Sigmoid colon (tissue), 7 donors: ENCODE measurements around the gene CCDC169. TPM values are rescaled to one million over a fixed set of nuclear protein-coding genes. Genes with fewer than 3 reads are reported as not detected.

Experiments used
- DNase-seq: peaks from one replicate; pipeline ENCODE4 v3.0.0-alpha.2; 2019
- H3K27ac ChIP-seq, 4 donors: fragments of 200-600 bp; sonication (generic); one replicate each; pipeline ENCODE4 v1.5.1; 2016 to 2019; ENCODE audit warnings: mild to moderate bottlenecking in 1 of 4
- H3K27me3 ChIP-seq, 3 donors: fragments of 200-600 bp; sonication (generic); one replicate each; pipeline ENCODE4 v1.5.1; 2019; ENCODE audit warnings: mild to moderate bottlenecking in 1 of 3
- H3K36me3 ChIP-seq, 4 donors: fragments of 200-600 bp; sonication (generic); one replicate each; pipeline ENCODE4 v1.5.1; 2016 to 2019
- H3K4me1 ChIP-seq, 4 donors: fragments of 200-600 bp; sonication (generic); one replicate each; pipeline ENCODE4 v1.5.1; 2017 to 2019
- H3K4me3 ChIP-seq, 4 donors: fragments of 200-600 bp; sonication (generic); one replicate each; pipeline ENCODE4 v1.5.1; 2017 to 2019; ENCODE audit warnings: mild to moderate bottlenecking in 2 of 4, moderate library complexity in 1 of 4
- H3K9me3 ChIP-seq, 4 donors: fragments of 200-600 bp in 3 of 4; sonication (generic) in 3 of 4; one replicate each; pipeline versions ENCODE4 v1.5.1 to v1.6.1; 2013 to 2019
- EP300 ChIP-seq, 4 donors: sonication (generic); formaldehyde crosslinking; IDR thresholded peaks; one replicate each; pipeline ENCODE4 v1.6.1; 2017; ENCODE audit warnings: antibody characterized with exemption in 4 of 4
- POLR2A ChIP-seq, 2 donors: fragments of 450-650 bp; IDR thresholded peaks; one replicate each; pipeline ENCODE4 v1.6.1; 2016; ENCODE audit warnings: antibody characterized with exemption in 2 of 2, mild to moderate bottlenecking in 2 of 2, moderate library complexity in 2 of 2
- POLR2AphosphoS5 ChIP-seq, 4 donors: sonication (generic); formaldehyde crosslinking; IDR thresholded peaks; one replicate each; pipeline ENCODE4 v1.6.1; 2017; ENCODE audit warnings: antibody characterized with exemption in 4 of 4
- WGBS, 2 donors: extraction: QIAGEN DNeasy Blood & Tissue Kit; methylation state at CpG; one replicate each; pipeline ENCODE4 v1.1.7; 2013; 5-methylcytosine and 5-hydroxymethylcytosine counted together
- intact Hi-C: fragments of 100-400 bp; cut with DNase I; formaldehyde crosslinking; loops from one replicate; pipeline ENCODE4 v1.15.1; 2023
- polyA plus RNA-seq, 3 donors: library from polyadenylated mRNA; stranded (reverse); fragments of 200-250 nt; gene quantifications; one replicate each; pipeline ENCODE4 v1.2.3, GENCODE V29; 2013
- small RNA-seq, 3 donors: library from RNA; depleted of rRNA; stranded (forward); fragments of <200 nt; gene quantifications; one replicate each; pipeline ENCODE3, GENCODE V24; 2016
- total RNA-seq, 4 donors: library from RNA; depleted of rRNA; stranded (reverse); fragments of >200 nt; gene quantifications; one replicate each; pipeline ENCODE4 v1.1.0, GENCODE V29; 2016
- TF ChIP-seq, protein P1 (sequence below), 4 experiments: fragments of 450-650 bp in 3 of 4; fragments of 200-600 bp in 1 of 4; IDR thresholded peaks; one replicate each; pipeline ENCODE4 v1.5.1; 2016 to 2019; ENCODE audit warnings: antibody characterized with exemption in 4 of 4, mild to moderate bottlenecking in 3 of 4, moderate library complexity in 2 of 4
- donor health status: healthy with polysubstance abuse.
- donor health status: Bipolar disorder and iron deficiency.
- donor health status: healthy.

Gene CCDC169
- total and polyA plus RNA-seq, 7 donors: 0.42 to 12.5 (median 3.0) TPM; not detected in 2

DNA sequence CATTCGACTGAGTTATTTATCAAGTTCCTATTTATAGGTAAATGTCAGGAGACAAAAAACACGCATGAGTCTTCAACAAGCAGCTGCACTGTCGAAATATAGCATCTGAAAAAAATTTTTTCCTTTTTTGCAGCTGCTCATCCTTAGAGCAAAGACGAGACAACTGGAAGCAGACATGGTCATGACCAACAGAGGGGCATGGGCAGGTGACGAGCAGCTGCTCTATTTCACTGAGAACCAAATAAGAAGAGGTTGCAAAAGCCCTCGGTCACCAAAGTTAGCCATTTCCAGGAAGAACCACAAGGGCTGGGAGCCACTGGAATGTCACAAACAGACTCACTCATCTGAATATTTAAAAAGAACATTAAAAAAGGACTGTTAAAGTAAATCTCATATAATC is 105.4 kb downstream of the CCDC169 start:
- no peaks in the 10 kb centered on the region for H3K4me1 ChIP-seq
- intact Hi-C loops: no loop called here
- no peak for DNase-seq
- H3K36me3 ChIP-seq: no peaks in the 10 kb centered on the region
- no peaks in the 10 kb centered on the region for H3K27me3 ChIP-seq
- no peak overlapping the region for H3K4me3 ChIP-seq
- WGBS, 2 donors: 75 to 78% methylated on average over 6 of the region's 6 CpGs
- no peak overlapping the region for H3K27ac ChIP-seq
- TF ChIP-seq, protein P1, sequence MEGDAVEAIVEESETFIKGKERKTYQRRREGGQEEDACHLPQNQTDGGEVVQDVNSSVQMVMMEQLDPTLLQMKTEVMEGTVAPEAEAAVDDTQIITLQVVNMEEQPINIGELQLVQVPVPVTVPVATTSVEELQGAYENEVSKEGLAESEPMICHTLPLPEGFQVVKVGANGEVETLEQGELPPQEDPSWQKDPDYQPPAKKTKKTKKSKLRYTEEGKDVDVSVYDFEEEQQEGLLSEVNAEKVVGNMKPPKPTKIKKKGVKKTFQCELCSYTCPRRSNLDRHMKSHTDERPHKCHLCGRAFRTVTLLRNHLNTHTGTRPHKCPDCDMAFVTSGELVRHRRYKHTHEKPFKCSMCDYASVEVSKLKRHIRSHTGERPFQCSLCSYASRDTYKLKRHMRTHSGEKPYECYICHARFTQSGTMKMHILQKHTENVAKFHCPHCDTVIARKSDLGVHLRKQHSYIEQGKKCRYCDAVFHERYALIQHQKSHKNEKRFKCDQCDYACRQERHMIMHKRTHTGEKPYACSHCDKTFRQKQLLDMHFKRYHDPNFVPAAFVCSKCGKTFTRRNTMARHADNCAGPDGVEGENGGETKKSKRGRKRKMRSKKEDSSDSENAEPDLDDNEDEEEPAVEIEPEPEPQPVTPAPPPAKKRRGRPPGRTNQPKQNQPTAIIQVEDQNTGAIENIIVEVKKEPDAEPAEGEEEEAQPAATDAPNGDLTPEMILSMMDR (IDR thresholded peaks at IDR 0.05): no peak
- TF ChIP-seq EP300 (IDR thresholded peaks at IDR 0.05): no peak
- no peak for TF ChIP-seq POLR2A (IDR thresholded peaks at IDR 0.05)
- TF ChIP-seq POLR2AphosphoS5 (IDR thresholded peaks at IDR 0.05): no peak
- no peaks in the 10 kb centered on the region for H3K9me3 ChIP-seq

DNA sequence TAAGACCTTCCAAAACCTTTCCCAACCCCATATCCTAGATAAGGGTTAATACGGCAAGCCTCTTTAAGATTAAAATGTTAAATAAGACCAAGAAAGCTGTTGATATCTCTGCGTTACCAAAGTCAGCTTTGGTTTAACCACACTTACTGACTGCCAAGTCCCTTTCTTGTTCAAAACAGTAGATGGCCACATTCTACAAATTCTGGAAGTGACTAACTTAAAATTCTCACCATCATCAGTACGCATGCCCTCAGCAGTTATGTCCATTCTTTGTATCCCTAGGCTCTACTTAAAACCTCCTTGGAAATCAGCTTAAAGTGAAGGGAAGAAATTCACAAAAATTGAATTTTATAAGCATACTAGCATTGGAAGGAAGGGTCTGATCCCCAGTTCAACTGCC is 106.8 kb downstream of the CCDC169 start:
- Histone ChIP-seq H3K4me1 (no peaks in the 10 kb centered on the region), H3K27me3 (no peaks in the 10 kb centered on the region), H3K36me3 (no peaks in the 10 kb centered on the region), H3K4me3 (no peak overlapping the region), H3K27ac (no peak overlapping the region), H3K9me3 (no peaks in the 10 kb centered on the region)
- TF ChIP-seq, protein P1 (IDR thresholded peaks at IDR 0.05): no peak
- no peak for TF ChIP-seq POLR2AphosphoS5 (IDR thresholded peaks at IDR 0.05)
- TF ChIP-seq EP300 (IDR thresholded peaks at IDR 0.05): no peak
- TF ChIP-seq POLR2A (IDR thresholded peaks at IDR 0.05): no peak
- intact Hi-C loops: no loop called here
- WGBS, 2 donors: 86 to 91% methylated on average over 3 of the region's 3 CpGs
- no peak for DNase-seq

DNA sequence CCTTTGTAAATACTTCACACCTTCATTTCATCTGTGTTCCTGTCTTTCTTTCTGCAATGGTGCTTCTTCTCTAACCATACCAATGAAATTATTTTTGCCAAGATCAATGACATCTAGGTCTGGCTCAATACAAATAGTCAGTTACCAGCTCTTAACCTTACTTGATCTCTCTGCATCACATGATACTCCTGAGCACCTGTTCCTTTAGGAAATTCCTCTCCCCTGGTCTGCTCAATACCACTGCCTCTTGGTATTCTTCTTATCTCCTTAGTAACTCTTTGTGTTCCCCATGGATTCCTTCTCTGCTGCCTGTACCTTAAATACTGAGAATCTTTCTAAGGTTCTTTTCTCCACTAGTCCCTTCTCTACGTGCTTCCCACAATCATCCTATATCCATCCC is 109.2 kb downstream of the CCDC169 start:
- TF ChIP-seq POLR2A (IDR thresholded peaks at IDR 0.05): no peak
- TF ChIP-seq POLR2AphosphoS5 (IDR thresholded peaks at IDR 0.05): no peak
- TF ChIP-seq, protein P1 (IDR thresholded peaks at IDR 0.05): no peak
- TF ChIP-seq EP300 (IDR thresholded peaks at IDR 0.05): no peak
- no peaks in the 10 kb centered on the region for H3K27me3 ChIP-seq
- no peak overlapping the region for H3K27ac ChIP-seq
- no peaks in the 10 kb centered on the region for H3K9me3 ChIP-seq
- no peak overlapping the region for H3K4me3 ChIP-seq
- WGBS, 2 donors: 89 to 91% methylated on average over 1 of the region's 1 CpG
- DNase-seq: no peak
- intact Hi-C loops: no loop called here
- no peaks in the 10 kb centered on the region for H3K4me1 ChIP-seq
- H3K36me3 ChIP-seq: no peaks in the 10 kb centered on the region

DNA sequence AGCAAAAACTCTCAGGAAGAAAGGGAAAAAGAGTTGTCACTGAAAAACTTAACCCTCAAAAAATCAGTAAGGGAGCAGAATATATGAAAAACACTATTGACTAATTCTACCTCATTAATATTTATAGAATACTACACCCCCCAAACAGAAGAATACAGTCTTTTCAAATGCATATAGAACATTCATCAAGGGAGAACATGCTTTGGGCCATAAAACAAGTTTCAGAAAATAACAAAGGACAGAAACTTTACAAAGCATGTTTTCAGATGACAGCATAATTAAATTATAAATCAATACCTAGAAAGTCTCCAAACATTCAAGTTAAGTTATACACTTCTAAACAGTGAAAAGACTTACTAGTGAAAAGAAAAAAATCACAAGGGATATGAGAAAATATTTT is 113.7 kb downstream of the CCDC169 start:
- Histone ChIP-seq H3K27me3 (no peaks in the 10 kb centered on the region), H3K27ac (no peak overlapping the region), H3K4me1 (no peaks in the 10 kb centered on the region), H3K4me3 (no peak overlapping the region), H3K9me3 (peaks cover 0 to 2% (median 0%) of the 10 kb centered on the region in 4 donors), H3K36me3 (no peaks in the 10 kb centered on the region)
- no peak for TF ChIP-seq POLR2AphosphoS5 (IDR thresholded peaks at IDR 0.05)
- TF ChIP-seq, protein P1 (IDR thresholded peaks at IDR 0.05): no peak
- no peak for TF ChIP-seq EP300 (IDR thresholded peaks at IDR 0.05)
- TF ChIP-seq POLR2A (IDR thresholded peaks at IDR 0.05): no peak
- no peak for DNase-seq
- intact Hi-C loops: no loop called here

Small RNA genes within 50 kb of the gene (small RNA-seq; reads per million reads assigned to genes)
- 0 reads per million in 3 donors for gene RNU6-71P

Other genes with a start within 250 kb of the CCDC169 start
- gene DCLK1, start 166.4 kb downstream of the CCDC169 start, total RNA-seq: 10 to 100 TPM in 3 of 4 donors, 1 to 10 TPM in 1; 7.5 to 64.8 (median 27.0) TPM
- 10 to 100 TPM in 1 of 3 donors, 1 to 10 TPM in 2; 1.2 to 10.2 (median 3.9) TPM for gene DCLK1, start 166.4 kb downstream of the CCDC169 start, polyA plus RNA-seq
- 1 to 10 TPM in 3 of 4 donors, not detected in 1; 1.2 to 6.1 (median 1.3) TPM for gene SOHLH2, start 83.3 kb downstream of the CCDC169 start, total RNA-seq
- gene SOHLH2, start 83.3 kb downstream of the CCDC169 start, polyA plus RNA-seq: under 1 TPM in 1 of 3 donors, not detected in 2; 0.06 TPM
- gene SPART, start 48.6 kb upstream of the CCDC169 start, total RNA-seq: 10 to 100 TPM; 83.2 to 99.9 (median 90.9) TPM
- 10 to 100 TPM in 2 of 3 donors, 1 to 10 TPM in 1; 4.6 to 13.8 (median 10.1) TPM for gene SPART, start 48.6 kb upstream of the CCDC169 start, polyA plus RNA-seq
- 1 to 10 TPM in 1 of 4 donors, under 1 TPM in 3; 0.33 to 1.4 (median 0.55) TPM for gene CCNA1, start 134.7 kb upstream of the CCDC169 start, total RNA-seq
- gene CCNA1, start 134.7 kb upstream of the CCDC169 start, polyA plus RNA-seq: under 1 TPM in 1 of 3 donors, not detected in 2; 0.54 TPM